ENCODE data around the gene PLOD2.

GRCh38 chr3:146072824-146073223, 88.2 kb downstream of the PLOD2 start:
- TF ChIP-seq EP300 (IDR thresholded peaks at IDR 0.05; ENCODE audit: borderline replicate concordance) = no peak
- TF ChIP-seq MAX (IDR thresholded peaks at IDR 0.05) = no peak
- TF ChIP-seq EGR1 (IDR thresholded peaks at IDR 0.05) = no peak
- TF ChIP-seq USF1 (IDR thresholded peaks at IDR 0.05) = no peak
